ENCODE measurements around the gene TOX2.

The TOX2 gene

DNA sequence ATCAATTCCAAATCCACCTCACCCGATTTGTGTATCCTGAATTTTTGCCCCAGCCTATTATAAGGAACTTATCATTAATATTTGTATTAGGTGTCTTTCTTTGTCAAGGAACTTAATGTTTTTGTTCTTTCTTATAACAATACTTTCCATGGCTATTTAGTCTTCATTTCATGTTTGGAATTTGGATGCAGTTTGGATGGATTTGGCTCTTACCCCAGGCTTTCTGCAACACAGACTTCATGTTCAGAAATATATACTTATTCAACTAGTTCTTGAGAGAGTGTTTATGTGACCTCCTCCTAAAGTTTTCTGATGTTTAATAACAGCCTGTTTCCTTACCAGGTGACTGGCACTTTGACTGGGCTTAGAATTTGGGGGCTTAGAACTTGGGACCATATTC, 35.9 kb upstream of the TOX2 start:
- no peak for TF ChIP-seq ZNF221 (tag by site-specific recombination; IDR thresholded peaks at IDR 0.05; ENCODE audit: borderline replicate concordance)
- POLR2A ChIA-PET = no interaction called here
- CTCF ChIA-PET = no interaction called here

DNA sequence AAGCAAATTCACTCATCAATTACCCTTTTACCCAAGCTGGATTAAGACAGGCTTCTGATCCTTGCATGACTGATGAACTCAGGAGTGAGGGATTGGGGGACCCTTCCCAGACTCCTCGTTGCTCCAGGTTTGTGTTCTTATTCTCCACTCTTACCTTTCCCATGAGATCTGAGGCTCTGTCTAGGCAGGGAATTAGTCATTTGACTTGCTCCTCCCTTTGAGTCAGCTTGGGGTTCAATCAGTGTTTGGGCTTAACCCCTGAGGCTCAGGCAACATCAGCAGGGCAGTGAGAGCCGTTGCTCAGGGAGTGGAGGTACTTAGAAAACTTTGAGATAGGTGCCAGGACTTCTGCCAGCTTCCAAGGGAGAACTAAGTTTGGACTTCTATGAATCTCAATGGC, 20.7 kb upstream of the TOX2 start:
- no peaks in the 10 kb centered on the region for H3K4me1 ChIP-seq (ENCODE audit: control insufficient read depth, insufficient read depth, low read length)
- no peak overlapping the region for H3K27ac ChIP-seq (ENCODE audit: extremely low read depth, low read depth, low read length)
- TF ChIP-seq OSR2 (tag by site-specific recombination; IDR thresholded peaks at IDR 0.05) (no peak), KLF8 (tag by site-specific recombination; IDR thresholded peaks at IDR 0.05) (no peak), YY2 (tag by site-specific recombination; IDR thresholded peaks at IDR 0.05) (no peak), ZNF792 (tag by site-specific recombination; IDR thresholded peaks at IDR 0.05) (no peak), ZNF629 (tag by site-specific recombination; IDR thresholded peaks at IDR 0.05) (no peak)
- TF ChIP-seq, protein P1, sequence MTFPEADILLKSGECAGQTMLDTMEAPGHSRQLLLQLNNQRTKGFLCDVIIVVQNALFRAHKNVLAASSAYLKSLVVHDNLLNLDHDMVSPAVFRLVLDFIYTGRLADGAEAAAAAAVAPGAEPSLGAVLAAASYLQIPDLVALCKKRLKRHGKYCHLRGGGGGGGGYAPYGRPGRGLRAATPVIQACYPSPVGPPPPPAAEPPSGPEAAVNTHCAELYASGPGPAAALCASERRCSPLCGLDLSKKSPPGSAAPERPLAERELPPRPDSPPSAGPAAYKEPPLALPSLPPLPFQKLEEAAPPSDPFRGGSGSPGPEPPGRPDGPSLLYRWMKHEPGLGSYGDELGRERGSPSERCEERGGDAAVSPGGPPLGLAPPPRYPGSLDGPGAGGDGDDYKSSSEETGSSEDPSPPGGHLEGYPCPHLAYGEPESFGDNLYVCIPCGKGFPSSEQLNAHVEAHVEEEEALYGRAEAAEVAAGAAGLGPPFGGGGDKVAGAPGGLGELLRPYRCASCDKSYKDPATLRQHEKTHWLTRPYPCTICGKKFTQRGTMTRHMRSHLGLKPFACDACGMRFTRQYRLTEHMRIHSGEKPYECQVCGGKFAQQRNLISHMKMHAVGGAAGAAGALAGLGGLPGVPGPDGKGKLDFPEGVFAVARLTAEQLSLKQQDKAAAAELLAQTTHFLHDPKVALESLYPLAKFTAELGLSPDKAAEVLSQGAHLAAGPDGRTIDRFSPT (tag by site-specific recombination; IDR thresholded peaks at IDR 0.05) = no peak
- no peaks in the 10 kb centered on the region for H3K36me3 ChIP-seq (ENCODE audit: control insufficient read depth in 2 of 2, insufficient read depth in 1 of 2, low read length in 2 of 2)
- ChIA-PET CTCF (no interaction called here), POLR2A (no interaction called here)
- no peak overlapping the region for H3K4me3 ChIP-seq (ENCODE audit: low read depth, low read length)
- H3K9me3 ChIP-seq (ENCODE audit: control insufficient read depth, insufficient read depth, low read depth, low read length) = no peaks in the 10 kb centered on the region

More for the DNA sequence above, 35.9 kb upstream of the TOX2 start:
- H3K4me3 ChIP-seq (ENCODE audit: low read depth, low read length) = no peak overlapping the region
- no peaks in the 10 kb centered on the region for H3K9me3 ChIP-seq (ENCODE audit: control insufficient read depth, insufficient read depth, low read depth, low read length)
- H3K36me3 ChIP-seq (ENCODE audit: control insufficient read depth in 2 of 2, insufficient read depth in 1 of 2, low read length in 2 of 2) = no peaks in the 10 kb centered on the region
- no peak overlapping the region for H3K27ac ChIP-seq (ENCODE audit: extremely low read depth, low read depth, low read length)
- H3K4me1 ChIP-seq (ENCODE audit: control insufficient read depth, insufficient read depth, low read length) = no peaks in the 10 kb centered on the region

DNA sequence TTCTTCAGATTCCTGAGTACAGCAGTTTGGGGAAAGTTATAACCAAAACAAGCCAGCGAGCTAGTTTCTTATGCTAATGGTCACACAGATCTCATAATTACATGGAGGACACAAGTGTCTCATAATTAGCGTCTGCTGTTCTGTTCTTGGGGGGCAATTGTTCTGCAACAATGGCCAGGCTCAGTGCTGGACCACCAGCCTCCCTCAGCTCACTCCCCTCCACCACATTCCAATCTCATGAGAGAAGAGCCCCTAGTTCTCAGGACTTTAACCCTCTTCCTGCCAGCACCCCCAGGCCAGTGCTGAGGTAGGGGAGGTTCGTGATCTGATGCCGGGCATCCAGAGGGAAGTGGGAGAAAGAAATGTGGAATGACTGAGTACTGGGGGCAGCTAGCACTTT, 20.2 kb upstream of the TOX2 start:
- ChIA-PET POLR2A (no interaction called here), CTCF (no interaction called here)
- TF ChIP-seq ZNF221 (tag by site-specific recombination; IDR thresholded peaks at IDR 0.05; ENCODE audit: borderline replicate concordance) (no peak), ZSCAN23 (tag by site-specific recombination; IDR thresholded peaks at IDR 0.05) (no peak)
- TF ChIP-seq, protein P2, sequence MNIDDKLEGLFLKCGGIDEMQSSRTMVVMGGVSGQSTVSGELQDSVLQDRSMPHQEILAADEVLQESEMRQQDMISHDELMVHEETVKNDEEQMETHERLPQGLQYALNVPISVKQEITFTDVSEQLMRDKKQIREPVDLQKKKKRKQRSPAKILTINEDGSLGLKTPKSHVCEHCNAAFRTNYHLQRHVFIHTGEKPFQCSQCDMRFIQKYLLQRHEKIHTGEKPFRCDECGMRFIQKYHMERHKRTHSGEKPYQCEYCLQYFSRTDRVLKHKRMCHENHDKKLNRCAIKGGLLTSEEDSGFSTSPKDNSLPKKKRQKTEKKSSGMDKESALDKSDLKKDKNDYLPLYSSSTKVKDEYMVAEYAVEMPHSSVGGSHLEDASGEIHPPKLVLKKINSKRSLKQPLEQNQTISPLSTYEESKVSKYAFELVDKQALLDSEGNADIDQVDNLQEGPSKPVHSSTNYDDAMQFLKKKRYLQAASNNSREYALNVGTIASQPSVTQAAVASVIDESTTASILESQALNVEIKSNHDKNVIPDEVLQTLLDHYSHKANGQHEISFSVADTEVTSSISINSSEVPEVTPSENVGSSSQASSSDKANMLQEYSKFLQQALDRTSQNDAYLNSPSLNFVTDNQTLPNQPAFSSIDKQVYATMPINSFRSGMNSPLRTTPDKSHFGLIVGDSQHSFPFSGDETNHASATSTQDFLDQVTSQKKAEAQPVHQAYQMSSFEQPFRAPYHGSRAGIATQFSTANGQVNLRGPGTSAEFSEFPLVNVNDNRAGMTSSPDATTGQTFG (tag by site-specific recombination; IDR thresholded peaks at IDR 0.05; ENCODE audit: borderline replicate concordance) = no peak
- TF ChIP-seq, protein P3, sequence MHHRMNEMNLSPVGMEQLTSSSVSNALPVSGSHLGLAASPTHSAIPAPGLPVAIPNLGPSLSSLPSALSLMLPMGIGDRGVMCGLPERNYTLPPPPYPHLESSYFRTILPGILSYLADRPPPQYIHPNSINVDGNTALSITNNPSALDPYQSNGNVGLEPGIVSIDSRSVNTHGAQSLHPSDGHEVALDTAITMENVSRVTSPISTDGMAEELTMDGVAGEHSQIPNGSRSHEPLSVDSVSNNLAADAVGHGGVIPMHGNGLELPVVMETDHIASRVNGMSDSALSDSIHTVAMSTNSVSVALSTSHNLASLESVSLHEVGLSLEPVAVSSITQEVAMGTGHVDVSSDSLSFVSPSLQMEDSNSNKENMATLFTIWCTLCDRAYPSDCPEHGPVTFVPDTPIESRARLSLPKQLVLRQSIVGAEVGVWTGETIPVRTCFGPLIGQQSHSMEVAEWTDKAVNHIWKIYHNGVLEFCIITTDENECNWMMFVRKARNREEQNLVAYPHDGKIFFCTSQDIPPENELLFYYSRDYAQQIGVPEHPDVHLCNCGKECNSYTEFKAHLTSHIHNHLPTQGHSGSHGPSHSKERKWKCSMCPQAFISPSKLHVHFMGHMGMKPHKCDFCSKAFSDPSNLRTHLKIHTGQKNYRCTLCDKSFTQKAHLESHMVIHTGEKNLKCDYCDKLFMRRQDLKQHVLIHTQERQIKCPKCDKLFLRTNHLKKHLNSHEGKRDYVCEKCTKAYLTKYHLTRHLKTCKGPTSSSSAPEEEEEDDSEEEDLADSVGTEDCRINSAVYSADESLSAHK (tag by site-specific recombination; IDR thresholded peaks at IDR 0.05) = no peak
- TF ChIP-seq, protein P4, sequence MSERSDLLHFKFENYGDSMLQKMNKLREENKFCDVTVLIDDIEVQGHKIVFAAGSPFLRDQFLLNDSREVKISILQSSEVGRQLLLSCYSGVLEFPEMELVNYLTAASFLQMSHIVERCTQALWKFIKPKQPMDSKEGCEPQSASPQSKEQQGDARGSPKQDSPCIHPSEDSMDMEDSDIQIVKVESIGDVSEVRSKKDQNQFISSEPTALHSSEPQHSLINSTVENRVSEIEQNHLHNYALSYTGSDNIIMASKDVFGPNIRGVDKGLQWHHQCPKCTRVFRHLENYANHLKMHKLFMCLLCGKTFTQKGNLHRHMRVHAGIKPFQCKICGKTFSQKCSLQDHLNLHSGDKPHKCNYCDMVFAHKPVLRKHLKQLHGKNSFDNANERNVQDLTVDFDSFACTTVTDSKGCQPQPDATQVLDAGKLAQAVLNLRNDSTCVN (tag by site-specific recombination; optimal IDR thresholded peaks at IDR 0.05) = no peak
- Histone ChIP-seq H3K9me3 (ENCODE audit: control insufficient read depth, insufficient read depth, low read depth, low read length) (no peaks in the 10 kb centered on the region), H3K27ac (ENCODE audit: extremely low read depth, low read depth, low read length) (no peak overlapping the region), H3K36me3 (ENCODE audit: control insufficient read depth in 2 of 2, insufficient read depth in 1 of 2, low read length in 2 of 2) (no peaks in the 10 kb centered on the region), H3K4me1 (ENCODE audit: control insufficient read depth, insufficient read depth, low read length) (no peaks in the 10 kb centered on the region), H3K4me3 (ENCODE audit: low read depth, low read length) (no peak overlapping the region)

Measured in HEK293 (cell line).